ENCODE measurements around the gene TMEM239. TPM values are rescaled to one million over a fixed set of nuclear protein-coding genes. Genes with fewer than 3 reads are reported as not detected.

The TMEM239 gene
- total and polyA plus RNA-seq, 5 donors from 2014 or later = not detected

DNA sequence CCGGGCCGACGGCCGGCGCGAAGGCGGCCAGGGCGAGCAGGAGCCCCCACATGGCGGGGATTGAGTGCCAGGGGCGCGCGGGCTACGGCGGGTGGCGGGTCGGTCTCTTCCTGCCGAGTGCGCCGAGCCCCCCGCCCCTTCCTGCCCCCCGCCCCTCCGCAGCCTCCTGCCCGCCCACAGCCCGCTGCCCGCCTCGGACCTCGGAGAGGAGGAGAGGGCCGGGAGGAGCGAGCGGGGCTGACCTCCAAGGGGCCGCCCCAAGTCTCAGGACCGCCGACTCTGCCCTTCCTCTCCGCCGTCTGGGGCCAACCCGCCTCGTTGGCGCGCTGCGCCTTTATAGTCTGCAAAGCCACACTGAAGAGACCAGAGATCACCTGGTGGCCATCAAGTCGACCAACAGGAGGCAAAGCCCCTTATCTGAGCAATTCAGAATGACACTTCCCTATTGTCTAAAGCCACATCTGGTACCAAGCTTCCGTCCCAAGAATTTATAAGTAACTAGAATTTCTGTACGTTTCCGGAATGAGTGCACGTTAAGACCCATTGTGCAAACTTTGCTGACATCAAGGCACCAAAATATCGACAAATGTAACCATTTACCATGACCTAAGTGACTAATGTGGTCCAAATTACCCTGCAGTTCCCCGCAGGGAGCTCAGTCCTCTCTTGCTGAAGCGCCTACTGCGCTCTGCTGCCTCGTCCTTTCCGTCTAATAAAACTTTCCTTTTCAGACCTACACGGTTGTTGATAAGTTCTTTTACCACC is 15.5 kb upstream of the TMEM239 start, which contains the start of gene CPXM1:
TSS of gene CPXM1 (minus strand) at position 107 of the 765 bp plus-strand sequence. CDS start at position 52, 55 bp downstream.
- H3K36me3 ChIP-seq (ENCODE audit: control insufficient read depth, insufficient read depth, low read length) = no peaks in the 10 kb centered on the region
- peaks cover 21% of the 10 kb centered on the region for H3K27me3 ChIP-seq (ENCODE audit: control insufficient read depth, insufficient read depth, low read length)
- H3K4me1 ChIP-seq (ENCODE audit: control insufficient read depth, insufficient read depth, low read length, poor library complexity, severe bottlenecking) = peaks cover 14% of the 10 kb centered on the region
- DNase-seq (peak in 1 of 3 donors; percentile 10), ATAC-seq (ENCODE audit: low read depth in 2 of 2) (peak in 1 of 2 donors; percentile 27)
- H3K4me3 Mint-ChIP-seq = peak within 1 kb of the TSS; percentile 41 to 85 (median 77)
- peaks cover 71% of the 10 kb centered on the region for H3K27me3 Mint-ChIP-seq
- H3K9me3 Mint-ChIP-seq = peaks cover 0 to 5% (median 0%) of the 10 kb centered on the region in 7 donors
- no peak within 1 kb of the TSS for H3K4me3 ChIP-seq (ENCODE audit: low read depth, low read length)
- H3K4me1 Mint-ChIP-seq = peaks cover 6 to 35% (median 13%) of the 10 kb centered on the region in 4 donors
- H3K27ac ChIP-seq (ENCODE audit: insufficient read depth, low read length, poor library complexity, severe bottlenecking) = no peak within 1 kb of the TSS
- H3K27ac Mint-ChIP-seq = peak within 1 kb of the TSS in 2 of 3 donors; percentile 3 to 72
- H3K9me3 ChIP-seq (ENCODE audit: control insufficient read depth in 2 of 2, low read length in 2 of 2) = no peaks in the 10 kb centered on the region
- peaks cover 3% of the 10 kb centered on the region for H3K36me3 Mint-ChIP-seq

DNA sequence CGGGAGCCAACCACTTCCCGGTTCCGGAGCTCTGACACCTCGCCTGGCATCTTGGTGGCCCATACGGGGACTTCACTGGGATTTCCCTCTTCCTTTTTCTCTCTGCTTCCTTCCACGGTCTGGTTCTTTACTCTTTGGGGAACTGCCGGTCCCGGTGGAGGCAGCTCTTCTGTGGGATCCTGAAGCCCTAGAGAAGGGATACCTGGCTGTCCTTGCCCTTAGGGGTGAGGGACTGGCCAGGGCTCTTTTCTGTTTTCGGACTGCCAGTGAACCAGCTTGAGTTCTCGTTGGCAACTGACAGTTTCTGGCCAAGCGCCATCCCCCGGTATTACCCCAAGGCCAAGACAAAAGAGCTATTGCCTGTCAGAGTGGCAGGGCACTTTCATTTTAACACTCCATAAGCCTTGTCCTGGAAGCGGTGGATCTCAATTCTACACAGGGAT is 14.9 kb upstream of the TMEM239 start:
- no peaks in the 10 kb centered on the region for H3K36me3 ChIP-seq (ENCODE audit: control insufficient read depth, insufficient read depth, low read length)
- Mint-ChIP-seq H3K27ac (no peak overlapping the region), H3K4me3 (peak overlapping the region in 3 of 4 donors; percentile 41 to 85 (median 67)), H3K27me3 (peaks cover 76% of the 10 kb centered on the region), H3K9me3 (peaks cover 0 to 5% (median 0%) of the 10 kb centered on the region in 7 donors), H3K4me1 (peaks cover 6 to 39% (median 13%) of the 10 kb centered on the region in 4 donors), H3K36me3 (peaks cover 3% of the 10 kb centered on the region)
- H3K27me3 ChIP-seq (ENCODE audit: control insufficient read depth, insufficient read depth, low read length) = peaks cover 21% of the 10 kb centered on the region
- H3K27ac ChIP-seq (ENCODE audit: insufficient read depth, low read length, poor library complexity, severe bottlenecking) = no peak overlapping the region
- no peak overlapping the region for H3K4me3 ChIP-seq (ENCODE audit: low read depth, low read length)
- no peaks in the 10 kb centered on the region for H3K9me3 ChIP-seq (ENCODE audit: control insufficient read depth in 2 of 2, low read length in 2 of 2)
- DNase-seq (no peak), ATAC-seq (ENCODE audit: low read depth in 2 of 2) (no peak)
- peaks cover 14% of the 10 kb centered on the region for H3K4me1 ChIP-seq (ENCODE audit: control insufficient read depth, insufficient read depth, low read length, poor library complexity, severe bottlenecking)

DNA sequence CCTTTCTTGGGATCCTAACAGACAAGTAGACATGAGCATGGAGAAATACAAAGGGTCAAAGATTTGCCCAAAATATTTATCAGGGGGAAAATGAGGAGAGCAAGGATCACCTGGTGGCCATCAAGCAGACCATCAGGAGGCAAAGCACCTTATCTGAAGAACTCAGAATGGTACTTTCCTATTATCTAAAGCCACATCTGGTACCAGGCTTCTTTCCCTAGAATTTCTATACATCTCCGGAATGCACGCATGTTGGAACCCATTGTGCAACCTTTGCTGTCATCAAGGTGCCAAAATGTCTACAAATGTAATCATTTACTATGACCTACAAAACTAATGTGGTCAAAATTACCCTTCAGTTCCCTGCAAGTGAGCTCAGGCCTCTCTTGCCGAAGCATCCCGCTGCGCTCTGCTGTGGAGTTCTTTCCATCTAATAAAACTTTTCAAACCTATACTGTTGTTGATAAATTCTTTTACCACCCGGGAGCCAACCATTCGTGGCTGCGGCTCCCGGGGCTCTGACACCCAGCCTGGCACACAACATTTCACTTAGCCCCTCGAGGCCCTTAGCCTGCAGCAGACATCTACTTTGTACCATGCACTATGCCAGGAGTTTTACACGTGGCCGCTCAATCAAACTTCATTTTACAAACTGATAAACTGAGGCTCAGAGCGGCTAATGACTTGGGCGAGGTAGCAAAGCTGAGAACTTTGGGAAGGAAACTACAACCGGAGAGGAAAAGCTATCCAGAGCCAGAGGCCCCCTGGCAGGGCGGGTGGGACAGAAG is 11.9 kb upstream of the TMEM239 start:
- Histone ChIP-seq H3K4me3 (ENCODE audit: low read depth, low read length) (no peak overlapping the region), H3K27ac (ENCODE audit: insufficient read depth, low read length, poor library complexity, severe bottlenecking) (no peak overlapping the region), H3K36me3 (ENCODE audit: control insufficient read depth, insufficient read depth, low read length) (no peaks in the 10 kb centered on the region), H3K4me1 (ENCODE audit: control insufficient read depth, insufficient read depth, low read length, poor library complexity, severe bottlenecking) (peaks cover 13% of the 10 kb centered on the region), H3K9me3 (ENCODE audit: control insufficient read depth in 2 of 2, low read length in 2 of 2) (no peaks in the 10 kb centered on the region), H3K27me3 (ENCODE audit: control insufficient read depth, insufficient read depth, low read length) (peaks cover 16% of the 10 kb centered on the region)
- Mint-ChIP-seq H3K27me3 (peaks cover 84% of the 10 kb centered on the region), H3K27ac (no peak overlapping the region), H3K4me1 (peaks cover 6 to 27% (median 15%) of the 10 kb centered on the region in 4 donors), H3K9me3 (peaks cover 0 to 5% (median 0%) of the 10 kb centered on the region in 7 donors), H3K36me3 (peaks cover 3% of the 10 kb centered on the region), H3K4me3 (no peak overlapping the region)
- DNase-seq = no peak
- ATAC-seq (ENCODE audit: low read depth in 2 of 2) = no peak

DNA sequence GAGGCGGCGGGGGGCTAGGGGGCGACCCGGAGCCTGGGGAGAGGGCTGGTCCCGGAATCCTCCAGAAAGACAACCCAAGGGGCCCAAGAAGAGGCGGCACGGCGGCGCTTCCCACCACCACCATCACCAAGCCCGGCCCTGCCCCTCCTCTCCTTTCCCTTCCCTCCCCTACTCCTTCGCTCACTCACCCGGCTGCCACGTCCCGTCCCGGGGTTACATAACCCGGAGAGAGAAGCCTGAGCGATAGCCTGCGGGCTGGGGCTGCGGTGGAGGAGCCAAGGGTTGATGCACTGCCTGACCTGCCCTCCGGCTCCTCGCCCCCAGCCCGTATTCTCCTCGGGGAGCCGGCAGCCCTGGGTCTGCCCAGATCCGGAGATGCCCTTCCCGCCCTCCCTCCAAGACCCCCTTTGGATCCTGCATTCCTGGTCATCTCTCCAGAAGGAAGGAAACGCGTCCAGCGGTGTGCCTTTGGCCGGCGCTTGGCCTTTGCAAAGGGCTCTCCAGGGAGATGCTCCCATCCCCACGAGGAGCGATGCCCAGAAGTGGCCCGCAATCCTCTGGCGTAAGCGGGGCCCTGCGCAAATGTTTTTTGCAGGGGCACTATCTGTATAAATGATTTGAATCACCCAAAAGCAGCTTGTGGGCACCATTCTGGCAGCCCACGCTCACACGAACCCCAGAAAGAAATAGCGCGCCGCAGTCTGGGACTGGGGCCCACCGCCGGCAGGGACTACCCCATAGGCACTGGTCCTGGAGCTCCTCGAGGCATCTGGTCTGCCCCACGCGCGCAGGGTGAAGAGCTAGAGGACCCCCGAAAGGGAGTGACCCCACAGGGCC is 11.1 kb upstream of the TMEM239 start:
- peaks cover 5% of the 10 kb centered on the region for H3K4me1 ChIP-seq (ENCODE audit: control insufficient read depth, insufficient read depth, low read length, poor library complexity, severe bottlenecking)
- no peaks in the 10 kb centered on the region for H3K36me3 ChIP-seq (ENCODE audit: control insufficient read depth, insufficient read depth, low read length)
- ATAC-seq (ENCODE audit: low read depth in 2 of 2) (no peak), DNase-seq (no peak)
- no peak overlapping the region for H3K27ac ChIP-seq (ENCODE audit: insufficient read depth, low read length, poor library complexity, severe bottlenecking)
- Mint-ChIP-seq H3K27me3 (peaks cover 82% of the 10 kb centered on the region), H3K9me3 (peaks cover 0 to 3% (median 0%) of the 10 kb centered on the region in 7 donors), H3K27ac (no peak overlapping the region), H3K36me3 (peaks cover 3% of the 10 kb centered on the region), H3K4me1 (peaks cover 6 to 18% (median 13%) of the 10 kb centered on the region in 4 donors), H3K4me3 (no peak overlapping the region)
- no peak overlapping the region for H3K4me3 ChIP-seq (ENCODE audit: low read depth, low read length)
- H3K9me3 ChIP-seq (ENCODE audit: control insufficient read depth in 2 of 2, low read length in 2 of 2) = no peaks in the 10 kb centered on the region
- H3K27me3 ChIP-seq (ENCODE audit: control insufficient read depth, insufficient read depth, low read length) = peaks cover 16% of the 10 kb centered on the region

DNA sequence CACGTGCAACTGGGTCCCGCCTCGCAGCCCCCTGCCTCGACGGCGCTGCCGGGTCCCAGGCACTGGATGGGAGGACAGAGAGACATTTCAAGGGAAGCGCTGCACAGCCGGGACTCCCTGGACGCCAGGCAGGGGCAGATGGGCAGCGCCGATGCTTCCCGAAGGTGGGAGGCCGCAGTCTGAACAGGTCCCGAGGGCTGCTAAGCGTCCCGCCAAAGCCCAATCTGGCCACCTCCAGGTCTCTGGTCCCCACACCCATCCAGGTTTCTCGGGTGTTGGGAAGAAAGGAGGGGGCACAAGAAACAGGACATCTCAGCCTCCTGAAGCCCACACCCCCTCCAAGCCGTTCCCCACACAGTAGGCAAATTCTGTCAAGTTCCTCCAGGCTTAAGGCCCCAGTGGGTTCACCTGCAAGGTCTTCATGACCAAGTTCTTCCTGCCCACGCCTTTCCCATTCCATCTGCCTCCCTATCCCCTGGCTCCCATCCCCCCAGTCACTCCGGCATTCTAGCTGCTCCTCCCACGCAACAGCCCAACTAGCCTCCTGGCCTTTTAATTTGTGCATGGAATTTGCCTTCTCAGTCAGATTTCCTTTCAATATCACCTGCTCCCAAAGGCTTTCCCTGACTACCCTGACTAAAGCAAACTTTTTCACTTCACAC is 10.3 kb upstream of the TMEM239 start:
- no peak overlapping the region for H3K4me3 ChIP-seq (ENCODE audit: low read depth, low read length)
- Mint-ChIP-seq H3K36me3 (peaks cover 3% of the 10 kb centered on the region), H3K27me3 (peaks cover 78% of the 10 kb centered on the region), H3K4me1 (peaks cover 5 to 15% (median 10%) of the 10 kb centered on the region in 4 donors), H3K27ac (no peak overlapping the region), H3K4me3 (no peak overlapping the region), H3K9me3 (peaks cover 0 to 3% (median 0%) of the 10 kb centered on the region in 7 donors)
- H3K27ac ChIP-seq (ENCODE audit: insufficient read depth, low read length, poor library complexity, severe bottlenecking) = no peak overlapping the region
- DNase-seq (no peak), ATAC-seq (ENCODE audit: low read depth in 2 of 2) (no peak)
- H3K36me3 ChIP-seq (ENCODE audit: control insufficient read depth, insufficient read depth, low read length) = no peaks in the 10 kb centered on the region
- no peaks in the 10 kb centered on the region for H3K9me3 ChIP-seq (ENCODE audit: control insufficient read depth in 2 of 2, low read length in 2 of 2)
- peaks cover 15% of the 10 kb centered on the region for H3K27me3 ChIP-seq (ENCODE audit: control insufficient read depth, insufficient read depth, low read length)
- H3K4me1 ChIP-seq (ENCODE audit: control insufficient read depth, insufficient read depth, low read length, poor library complexity, severe bottlenecking) = no peaks in the 10 kb centered on the region

DNA sequence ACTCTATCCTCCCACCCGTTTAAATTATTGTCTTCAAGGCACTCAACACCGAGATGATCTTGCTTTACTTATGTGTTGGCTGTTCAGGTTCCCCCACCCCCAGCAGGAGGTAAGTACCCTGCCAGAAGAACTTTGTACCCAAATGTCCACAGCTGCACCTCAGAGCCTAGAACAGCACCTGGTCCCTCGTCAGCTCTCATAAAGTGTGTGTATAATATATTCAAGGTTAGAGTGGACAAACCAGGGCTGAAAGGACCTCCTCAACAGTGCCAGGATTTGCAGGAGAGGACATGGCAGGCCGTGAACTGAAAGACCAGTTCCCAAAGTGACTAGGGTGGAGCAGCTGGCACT is 9.8 kb upstream of the TMEM239 start:
- Histone ChIP-seq H3K9me3 (ENCODE audit: control insufficient read depth in 2 of 2, low read length in 2 of 2) (no peaks in the 10 kb centered on the region), H3K4me1 (ENCODE audit: control insufficient read depth, insufficient read depth, low read length, poor library complexity, severe bottlenecking) (no peaks in the 10 kb centered on the region), H3K4me3 (ENCODE audit: low read depth, low read length) (no peak overlapping the region), H3K27ac (ENCODE audit: insufficient read depth, low read length, poor library complexity, severe bottlenecking) (no peak overlapping the region), H3K36me3 (ENCODE audit: control insufficient read depth, insufficient read depth, low read length) (no peaks in the 10 kb centered on the region), H3K27me3 (ENCODE audit: control insufficient read depth, insufficient read depth, low read length) (peaks cover 9% of the 10 kb centered on the region)
- Mint-ChIP-seq H3K9me3 (peaks cover 0 to 3% (median 0%) of the 10 kb centered on the region in 7 donors), H3K36me3 (no peaks in the 10 kb centered on the region), H3K4me1 (peaks cover under 1 to 9% (median 5%) of the 10 kb centered on the region in 4 donors), H3K4me3 (no peak overlapping the region), H3K27ac (no peak overlapping the region), H3K27me3 (peaks cover 77% of the 10 kb centered on the region)
- ATAC-seq (ENCODE audit: low read depth in 2 of 2) (no peak), DNase-seq (no peak)

DNA sequence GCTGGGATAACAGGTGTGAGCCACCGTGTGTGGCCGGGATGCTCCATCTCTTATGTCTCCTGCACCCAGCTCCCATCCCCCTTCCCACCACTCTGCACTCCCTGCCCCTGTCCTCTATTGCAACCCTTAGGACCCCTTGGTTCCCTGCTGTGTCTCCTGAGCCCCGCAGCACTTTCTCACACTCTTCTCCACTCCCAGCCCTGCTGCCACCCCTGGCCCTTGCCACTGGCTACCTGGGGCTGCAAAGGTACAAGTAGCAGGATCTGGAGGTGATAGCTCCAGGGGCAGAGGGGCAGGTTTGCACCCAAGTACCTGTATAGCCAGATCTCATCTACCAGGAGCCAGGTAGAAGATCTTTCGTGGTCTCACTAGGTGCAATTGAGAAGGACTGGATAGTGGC is 9.1 kb upstream of the TMEM239 start:
- Mint-ChIP-seq H3K27ac (no peak overlapping the region), H3K4me1 (peaks cover 0 to 5% (median 2%) of the 10 kb centered on the region in 4 donors), H3K9me3 (peaks cover 0 to 4% (median 2%) of the 10 kb centered on the region in 7 donors), H3K4me3 (no peak overlapping the region), H3K36me3 (no peaks in the 10 kb centered on the region), H3K27me3 (peaks cover 77% of the 10 kb centered on the region)
- Histone ChIP-seq H3K27me3 (ENCODE audit: control insufficient read depth, insufficient read depth, low read length) (peaks cover 10% of the 10 kb centered on the region), H3K4me1 (ENCODE audit: control insufficient read depth, insufficient read depth, low read length, poor library complexity, severe bottlenecking) (no peaks in the 10 kb centered on the region), H3K27ac (ENCODE audit: insufficient read depth, low read length, poor library complexity, severe bottlenecking) (no peak overlapping the region), H3K36me3 (ENCODE audit: control insufficient read depth, insufficient read depth, low read length) (no peaks in the 10 kb centered on the region), H3K9me3 (ENCODE audit: control insufficient read depth in 2 of 2, low read length in 2 of 2) (peaks cover 0 to 3% of the 10 kb centered on the region in 2 experiments), H3K4me3 (ENCODE audit: low read depth, low read length) (no peak overlapping the region)
- no peak for DNase-seq
- no peak for ATAC-seq (ENCODE audit: low read depth in 2 of 2)

Data from CD4-positive, CD25-positive, alpha-beta regulatory T cell (primary cell).